ENCODE results near the gene PLB1. TPM values are rescaled to one million over a fixed set of nuclear protein-coding genes. Genes with fewer than 3 reads are reported as not detected.

PLB1 gene
- polyA plus RNA-seq, 1 donor: 2.0 TPM

DNA sequence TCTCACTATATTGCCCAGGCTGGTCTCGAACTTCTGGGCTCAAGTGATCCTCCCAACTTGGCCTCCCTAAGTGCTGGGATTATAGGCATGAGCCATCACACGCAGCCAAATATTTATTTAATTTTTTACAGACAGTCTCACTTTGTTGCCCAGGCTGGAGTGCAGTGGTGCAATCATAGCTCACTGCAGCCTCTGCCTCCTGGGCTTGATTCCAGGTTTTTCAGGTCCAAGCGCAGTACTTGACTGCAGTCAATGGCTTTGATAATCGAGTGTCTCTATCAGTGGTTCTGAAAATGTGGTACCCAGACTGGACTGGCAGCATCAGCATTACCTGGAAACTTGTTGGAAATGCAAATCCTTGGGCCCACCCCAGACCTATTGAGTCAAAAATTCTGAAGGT lies 63.1 kb downstream of the PLB1 start:
- DNase-seq (ENCODE audit: low read depth): no peak

DNA sequence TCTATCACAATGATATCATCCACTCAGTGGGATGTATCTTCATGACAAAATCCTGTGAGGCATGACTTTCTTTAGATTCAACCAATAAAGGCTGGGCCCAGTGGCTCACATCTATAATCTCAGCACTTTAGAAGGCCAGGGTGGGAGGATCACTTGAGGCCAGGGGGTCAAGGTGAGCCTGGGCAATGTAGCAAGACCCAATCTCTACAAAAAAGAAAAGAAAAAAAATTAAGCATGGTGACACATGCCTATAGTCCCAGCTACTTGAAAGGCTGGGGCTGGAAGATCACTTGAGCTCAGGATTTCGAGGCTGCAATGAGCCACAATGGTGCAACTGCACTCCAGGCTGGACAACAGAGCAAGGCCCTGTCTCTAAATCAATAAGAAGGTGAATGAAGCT lies 68.0 kb downstream of the PLB1 start:
- no peak for DNase-seq (ENCODE audit: low read depth)

DNA sequence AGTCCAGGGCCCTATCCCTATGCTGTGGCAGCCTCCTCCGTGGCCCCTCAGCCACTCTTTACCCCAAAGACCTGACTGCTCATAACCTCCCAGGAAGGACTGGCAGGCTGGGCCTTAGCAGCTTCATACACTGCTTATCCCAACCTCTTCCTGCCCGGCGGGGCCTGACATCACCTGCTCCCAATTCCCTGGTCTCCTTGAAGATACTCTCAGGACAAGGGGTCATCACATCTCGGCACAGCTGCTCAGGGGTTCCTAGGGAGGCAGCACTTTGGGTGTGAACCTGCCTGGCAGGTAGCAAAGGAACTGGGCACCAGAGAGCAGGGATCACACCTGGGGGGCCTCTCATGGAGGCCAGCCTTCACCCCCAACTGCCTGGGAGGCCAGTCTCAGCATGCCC lies 68.5 kb downstream of the PLB1 start:
- DNase-seq (ENCODE audit: low read depth): no peak

DNA sequence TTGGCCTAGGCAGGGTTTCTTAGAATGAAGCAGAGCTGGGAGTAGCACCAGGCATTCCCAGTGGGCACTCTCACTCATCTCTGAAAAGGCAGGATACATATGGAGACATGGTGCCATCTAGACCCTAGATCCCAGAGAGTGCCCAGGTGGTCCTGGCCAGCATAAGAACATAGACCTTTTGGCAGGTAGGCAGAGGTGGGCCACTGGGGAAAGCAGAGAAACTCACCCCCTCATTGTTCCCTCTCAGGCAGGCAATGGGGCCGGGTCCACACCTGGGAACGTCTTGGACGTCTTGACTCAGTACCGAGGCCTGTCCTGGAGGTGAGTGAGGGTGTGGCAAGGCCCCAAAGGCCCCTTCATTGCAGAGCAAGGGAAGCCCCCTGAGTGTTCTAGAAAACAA lies 69.2 kb downstream of the PLB1 start:
- no peak for DNase-seq (ENCODE audit: low read depth)

DNA sequence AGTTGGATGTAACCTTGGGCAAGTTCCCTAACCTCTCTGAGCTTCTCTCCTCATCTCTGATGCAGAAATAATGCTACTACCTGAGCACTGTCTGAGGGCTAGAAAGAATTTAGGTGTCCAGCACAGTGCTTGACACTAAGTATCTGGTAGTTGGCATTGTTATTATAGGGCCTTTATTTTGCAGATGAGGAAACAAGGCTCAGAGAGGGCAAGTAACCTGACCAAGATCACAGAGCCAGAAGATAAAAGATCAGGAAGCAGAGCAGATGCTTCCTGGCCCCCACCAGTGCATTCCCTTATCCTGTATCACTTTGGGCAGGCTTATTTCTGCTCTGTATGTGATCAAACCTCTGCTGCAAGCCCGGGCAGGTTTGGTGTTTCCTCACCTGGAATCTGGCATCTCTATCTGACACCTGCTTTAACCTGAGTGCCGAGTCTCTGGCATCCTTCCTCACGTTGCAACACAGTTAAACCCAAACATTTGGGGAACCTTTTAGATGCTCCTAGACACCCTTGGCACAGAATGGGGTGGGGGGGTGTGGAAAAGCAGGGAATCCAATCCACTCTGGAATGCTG lies 69.9 kb downstream of the PLB1 start:
- DNase-seq (ENCODE audit: low read depth): no peak

DNA sequence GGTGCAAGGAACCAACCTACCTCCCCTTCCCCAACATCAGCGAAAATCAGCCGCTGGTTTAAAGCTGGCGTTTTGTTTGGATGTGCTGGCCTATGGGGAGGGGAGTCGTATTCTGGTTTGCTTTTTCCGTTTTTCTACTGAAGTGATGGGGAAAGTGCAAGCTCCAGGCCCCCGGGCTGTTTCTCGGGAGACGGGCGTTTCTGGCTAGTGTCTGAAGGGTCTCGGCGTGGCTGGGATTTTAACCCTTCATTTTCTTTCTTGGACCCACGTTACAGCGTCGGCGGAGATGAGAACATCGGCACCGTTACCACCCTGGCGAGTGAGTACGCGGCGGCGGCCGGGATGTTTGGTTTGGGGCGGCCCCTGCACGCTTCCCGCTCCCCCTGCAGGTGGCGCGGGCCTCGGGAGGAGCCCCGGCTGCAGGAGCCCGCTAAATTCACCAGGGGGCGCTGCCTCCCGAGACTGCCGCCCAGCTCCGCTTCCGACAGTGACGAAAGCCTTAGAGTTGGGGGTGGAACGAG lies 70.7 kb downstream of the PLB1 start:
- DNase-seq (ENCODE audit: low read depth): peak; percentile 47

DNA sequence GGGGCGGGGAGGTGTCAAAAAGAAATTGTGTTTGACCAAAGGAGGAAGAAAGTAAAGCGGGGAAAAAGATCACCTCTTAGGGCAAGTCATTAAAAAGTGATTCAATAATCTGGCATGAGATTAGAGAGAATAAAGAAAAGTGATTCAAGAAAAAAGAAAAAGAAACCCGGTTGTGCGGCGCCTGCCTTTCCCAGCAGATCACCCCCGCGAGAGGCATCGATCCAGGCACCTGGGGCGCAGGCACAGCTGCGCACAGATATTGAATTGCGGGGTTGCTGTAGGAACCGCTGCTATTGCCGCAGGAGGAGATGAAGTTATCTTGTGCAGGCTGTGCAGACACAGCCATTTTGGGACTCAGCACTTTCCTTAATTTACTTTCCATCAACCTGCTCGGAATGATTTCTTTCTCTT lies 71.2 kb downstream of the PLB1 start:
- DNase-seq (ENCODE audit: low read depth): peak; percentile 14

DNA sequence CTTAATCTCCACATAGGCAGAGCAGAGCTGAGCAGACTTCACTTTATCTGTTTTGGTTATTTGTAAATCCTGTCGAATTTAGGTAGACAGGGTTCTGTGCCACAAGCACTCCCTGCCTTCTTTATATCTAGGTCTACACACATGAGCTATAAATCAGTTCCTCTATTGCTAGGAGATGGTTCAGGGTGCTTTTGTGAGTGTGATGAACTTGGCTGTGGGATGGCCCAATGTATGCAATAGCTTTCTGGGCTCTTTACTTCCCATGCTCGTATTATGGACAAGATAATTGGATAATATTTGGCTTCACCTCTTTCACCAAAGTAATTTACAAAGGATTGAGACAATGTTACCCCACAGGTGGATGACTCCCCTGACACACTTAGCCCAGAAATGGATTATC lies 72.2 kb downstream of the PLB1 start:
- DNase-seq (ENCODE audit: low read depth): no peak

DNA sequence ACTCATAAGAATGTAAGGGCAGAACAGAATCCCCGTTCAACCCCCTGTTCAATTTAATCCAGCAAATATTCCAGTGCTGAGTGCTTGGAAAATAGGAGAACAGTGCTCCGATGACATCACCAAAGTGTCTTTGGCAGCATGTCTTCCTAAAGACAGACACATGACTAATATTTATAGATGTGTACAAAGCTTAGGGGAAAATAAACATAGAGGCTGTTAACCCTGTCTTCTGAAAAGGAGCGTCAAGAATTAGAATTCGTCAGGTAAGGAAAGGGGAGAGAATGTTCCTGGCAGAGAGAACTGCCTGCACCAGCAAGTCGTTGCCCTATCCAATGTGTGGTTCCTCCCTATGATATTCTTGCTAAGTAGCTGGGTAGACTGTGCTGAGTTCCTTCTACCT lies 72.7 kb downstream of the PLB1 start:
- DNase-seq (ENCODE audit: low read depth): peak; percentile 24

DNA sequence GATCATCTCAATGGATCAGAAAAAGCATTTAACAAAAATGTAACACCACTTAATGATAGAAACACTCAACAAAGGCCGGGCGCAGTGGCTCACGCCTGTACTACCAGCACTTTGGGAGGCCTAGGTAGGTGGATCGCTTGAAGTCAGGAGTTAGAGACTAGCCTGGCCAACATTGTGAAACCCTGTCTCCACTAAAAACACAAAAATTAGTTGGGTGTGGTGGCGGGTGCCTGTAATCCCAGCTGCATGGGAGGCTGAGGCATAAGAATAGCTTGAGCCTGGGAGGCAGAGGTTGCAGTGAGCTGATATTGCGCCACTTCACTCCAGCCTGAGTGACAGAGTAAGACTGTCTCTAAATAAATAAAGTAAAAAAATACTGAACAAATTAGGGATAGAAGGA lies 74.6 kb downstream of the PLB1 start:
- DNase-seq (ENCODE audit: low read depth): no peak

DNA sequence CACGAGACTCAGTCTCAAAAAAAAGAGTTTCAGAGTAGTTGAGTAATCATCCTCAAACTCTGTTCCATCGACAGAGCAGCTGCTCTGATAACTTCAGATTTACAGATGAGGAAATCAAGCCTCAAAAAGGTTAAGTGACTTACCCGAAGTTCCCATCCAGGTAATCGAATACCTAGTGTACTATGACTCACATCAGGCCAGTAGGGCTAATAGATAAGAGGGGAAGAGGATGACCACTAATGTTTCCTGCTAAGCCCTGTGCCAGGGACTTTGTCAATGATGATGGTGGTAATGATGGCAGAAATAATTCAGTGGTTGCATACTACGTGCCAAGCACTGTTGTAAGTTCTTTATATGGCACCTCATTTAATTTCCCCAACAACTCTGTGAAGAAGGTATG lies 80.9 kb downstream of the PLB1 start:
- no peak for DNase-seq (ENCODE audit: low read depth)

DNA sequence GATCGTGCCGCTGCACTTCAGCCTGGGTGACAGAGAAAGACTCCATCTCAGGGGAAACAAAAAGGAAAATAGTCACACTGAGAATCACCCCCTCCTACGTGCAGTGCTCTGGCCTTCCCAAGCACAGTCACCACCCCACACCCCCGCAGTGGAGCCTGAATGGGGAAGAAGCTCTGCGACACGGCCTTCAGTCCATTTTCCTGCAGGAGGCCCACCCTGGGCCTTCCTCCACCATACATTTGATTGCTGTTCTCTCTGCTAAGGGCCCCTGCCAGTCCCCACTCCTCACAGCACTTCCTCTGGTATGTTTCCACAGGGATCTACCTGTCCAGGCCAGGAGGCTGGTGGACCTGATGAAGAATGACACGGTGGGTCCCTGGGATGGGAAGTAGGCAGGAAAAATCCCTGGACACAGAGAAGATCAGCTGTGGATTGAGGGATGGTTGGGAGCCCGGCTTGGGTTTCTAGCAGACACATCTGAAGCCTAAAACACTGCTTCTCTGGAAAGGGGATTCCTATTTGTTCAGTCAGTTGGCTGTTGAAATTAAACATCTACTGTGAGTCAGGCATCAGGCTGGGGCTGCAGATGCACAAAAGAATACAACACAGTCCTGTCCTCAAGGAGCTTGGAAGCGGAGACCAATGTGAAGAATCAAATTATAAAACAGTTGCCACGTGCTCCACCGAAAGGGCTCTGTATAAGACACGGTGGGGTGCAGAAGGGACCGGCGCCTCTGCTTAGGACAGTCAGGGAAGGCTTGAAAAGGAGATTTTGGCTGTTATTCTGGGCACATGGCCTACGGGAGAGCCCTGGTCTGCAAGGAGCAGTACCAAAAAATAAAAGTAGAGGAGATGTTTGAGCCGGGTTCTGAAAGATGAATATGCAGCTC lies 82.2 kb downstream of the PLB1 start:
- no peak for DNase-seq (ENCODE audit: low read depth)

DNA sequence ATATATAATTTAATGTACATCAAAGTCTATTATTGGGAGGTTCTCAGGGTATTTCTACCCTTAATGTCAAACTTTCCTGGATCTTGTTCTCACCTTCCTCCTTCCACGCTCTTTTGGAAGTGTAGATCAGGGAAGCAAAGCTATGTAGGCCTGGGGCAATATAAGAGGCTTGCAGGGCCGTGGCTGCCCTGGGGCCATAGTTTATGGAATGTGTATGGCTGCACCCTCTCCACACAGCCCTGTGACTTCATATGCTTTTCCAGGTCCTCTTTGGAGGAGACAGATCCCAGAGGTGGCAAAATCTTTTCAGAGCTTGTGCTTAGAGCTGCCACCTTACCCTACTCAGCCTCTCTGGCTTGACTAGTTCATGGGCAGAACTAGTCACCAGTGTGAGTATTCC lies 82.9 kb downstream of the PLB1 start:
- DNase-seq (ENCODE audit: low read depth): no peak

DNA sequence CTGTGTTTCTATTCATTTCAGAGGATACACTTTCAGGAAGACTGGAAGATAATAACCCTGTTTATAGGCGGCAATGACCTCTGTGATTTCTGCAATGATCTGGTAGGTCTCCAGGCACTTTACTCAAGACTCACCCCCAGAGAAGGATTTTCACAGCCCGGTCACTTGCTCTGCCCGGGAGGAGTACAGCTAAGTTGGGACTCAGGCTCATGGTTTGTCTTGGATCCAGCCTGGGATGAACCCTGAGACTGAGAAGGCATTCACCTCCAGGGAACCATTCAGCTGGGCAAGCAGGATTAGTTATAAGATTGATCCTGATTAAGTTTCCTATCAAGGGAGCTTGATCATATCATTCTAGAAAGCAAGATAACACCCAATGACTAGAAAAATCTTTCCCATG lies 83.7 kb downstream of the PLB1 start:
- no peak for DNase-seq (ENCODE audit: low read depth)

DNA sequence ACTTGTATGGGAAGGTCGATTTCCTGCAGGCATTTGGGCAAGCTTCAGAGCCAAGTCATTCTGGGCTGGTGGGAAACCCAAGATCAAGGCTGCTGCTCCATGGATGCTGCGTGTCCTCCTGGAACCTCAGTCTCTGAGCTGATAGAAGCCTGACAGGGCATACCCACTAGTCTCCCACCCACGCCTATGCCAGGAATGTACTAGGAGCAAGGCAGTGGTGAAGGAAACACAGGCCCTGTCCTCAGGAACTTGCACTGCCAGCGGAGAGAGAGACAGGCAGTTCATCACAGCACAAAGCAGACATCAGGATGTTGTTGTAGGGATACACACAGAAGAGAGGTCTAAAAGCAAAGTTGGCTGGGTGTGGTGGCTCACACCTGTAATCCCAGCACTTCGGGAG lies 84.2 kb downstream of the PLB1 start:
- no peak for DNase-seq (ENCODE audit: low read depth)

DNA sequence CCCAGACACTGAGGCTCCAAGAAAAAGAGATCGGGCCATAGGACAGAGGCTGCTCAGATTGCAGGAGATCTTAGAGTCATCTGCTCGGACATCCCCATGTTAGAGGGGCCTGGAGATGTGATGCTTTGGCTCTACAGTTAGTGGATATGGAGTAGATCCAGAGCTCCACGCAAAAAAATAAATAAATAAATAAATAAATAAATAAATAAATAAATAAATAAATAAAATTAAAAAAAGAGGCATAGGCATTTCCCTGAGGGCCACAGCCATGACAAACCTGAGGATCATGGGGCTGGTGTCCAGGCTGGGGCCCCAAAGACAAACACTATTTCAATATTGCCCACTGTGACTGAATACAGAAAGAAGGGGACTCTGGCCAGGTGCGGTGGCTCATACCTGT lies 85.5 kb downstream of the PLB1 start:
- DNase-seq (ENCODE audit: low read depth): no peak

DNA sequence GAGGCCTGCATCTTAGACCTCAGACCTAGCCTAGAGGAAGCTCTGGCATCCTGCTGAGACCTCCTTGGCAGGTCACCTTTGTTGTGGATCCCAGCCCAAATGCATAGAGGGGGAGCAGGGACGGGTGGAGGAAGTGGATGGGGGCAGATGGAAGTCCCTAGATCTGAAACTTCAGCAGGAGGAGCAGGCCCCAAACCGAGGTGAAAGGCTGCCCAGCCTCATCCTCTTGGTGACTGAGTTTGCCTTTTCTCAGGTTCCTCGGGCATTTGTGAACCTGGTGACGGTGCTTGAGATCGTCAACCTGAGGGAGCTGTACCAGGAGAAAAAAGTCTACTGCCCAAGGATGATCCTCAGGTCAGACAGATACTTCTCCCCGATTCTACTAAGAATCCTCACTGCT lies 86.3 kb downstream of the PLB1 start:
- DNase-seq (ENCODE audit: low read depth): no peak

DNA sequence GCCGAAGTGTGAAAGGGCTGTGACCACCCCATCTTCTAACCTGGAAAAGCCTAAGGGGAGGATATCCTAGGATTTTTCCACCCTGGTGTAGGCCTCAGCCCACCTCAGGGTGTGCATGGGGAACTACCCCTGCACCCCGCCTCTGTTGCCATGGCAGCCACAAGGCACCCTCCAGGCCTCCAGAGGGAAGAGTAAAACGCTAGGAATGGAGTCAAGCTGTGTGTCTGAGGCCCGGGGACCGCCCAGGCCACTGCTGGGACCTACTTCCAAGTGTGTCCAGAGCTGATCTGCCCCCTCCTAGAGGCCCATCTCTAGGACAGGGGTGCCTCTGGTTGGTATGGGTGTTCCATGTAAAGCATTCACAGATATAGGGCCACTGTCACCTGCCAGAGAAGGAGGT lies 86.7 kb downstream of the PLB1 start:
- no peak for DNase-seq (ENCODE audit: low read depth)

DNA sequence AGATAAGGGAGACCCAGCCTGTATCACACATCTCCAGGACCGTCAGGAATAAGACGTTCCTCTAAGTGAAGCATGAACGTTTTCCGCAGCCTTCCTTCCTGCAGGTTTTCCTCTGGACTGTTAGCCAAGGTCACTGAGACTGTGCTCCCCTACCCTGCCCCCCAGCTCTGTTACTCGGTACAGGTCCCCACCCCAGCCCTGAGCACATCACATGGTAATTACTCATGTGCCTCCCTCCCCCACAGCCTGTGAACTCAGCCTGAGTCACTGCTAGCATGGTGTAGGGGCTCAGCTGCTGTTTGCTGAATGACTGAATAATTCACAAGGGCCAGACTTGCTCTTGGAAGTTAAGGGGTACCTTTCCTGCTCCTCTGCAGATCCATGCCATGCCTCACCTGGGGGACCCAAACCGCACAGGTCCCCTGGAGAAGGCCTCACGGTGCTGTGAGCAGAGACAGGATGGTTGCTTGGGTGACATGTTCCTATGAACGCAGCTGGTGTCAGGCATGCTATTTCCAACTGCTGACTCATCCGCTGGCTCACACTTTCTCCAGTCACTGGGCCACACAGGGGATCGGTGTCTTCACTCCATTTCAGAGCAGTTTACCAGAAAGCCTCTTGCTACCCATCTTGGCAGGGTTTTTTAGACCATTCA lies 88.2 kb downstream of the PLB1 start:
- peak; percentile 64 for DNase-seq (ENCODE audit: low read depth)

DNA sequence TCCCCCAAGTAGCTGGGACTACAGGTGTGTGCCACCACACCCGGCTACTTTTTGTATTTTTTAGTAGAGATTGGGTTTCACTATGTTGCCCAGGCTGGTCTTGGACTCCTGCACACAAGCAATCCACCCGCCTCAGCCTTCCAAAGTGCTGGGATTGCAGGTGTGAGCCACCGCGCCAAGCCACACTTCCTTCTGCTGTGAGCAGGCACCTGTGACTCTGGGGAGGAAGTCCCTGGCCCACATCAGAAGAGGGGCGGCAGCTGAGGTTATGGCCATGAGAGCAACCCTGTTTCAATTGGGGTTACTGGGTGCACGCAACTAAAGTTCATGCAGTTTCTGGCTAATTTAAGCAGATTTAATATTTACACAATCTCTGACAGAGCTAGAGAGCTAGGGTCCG lies 91.0 kb downstream of the PLB1 start:
- DNase-seq (ENCODE audit: low read depth): no peak

DNA sequence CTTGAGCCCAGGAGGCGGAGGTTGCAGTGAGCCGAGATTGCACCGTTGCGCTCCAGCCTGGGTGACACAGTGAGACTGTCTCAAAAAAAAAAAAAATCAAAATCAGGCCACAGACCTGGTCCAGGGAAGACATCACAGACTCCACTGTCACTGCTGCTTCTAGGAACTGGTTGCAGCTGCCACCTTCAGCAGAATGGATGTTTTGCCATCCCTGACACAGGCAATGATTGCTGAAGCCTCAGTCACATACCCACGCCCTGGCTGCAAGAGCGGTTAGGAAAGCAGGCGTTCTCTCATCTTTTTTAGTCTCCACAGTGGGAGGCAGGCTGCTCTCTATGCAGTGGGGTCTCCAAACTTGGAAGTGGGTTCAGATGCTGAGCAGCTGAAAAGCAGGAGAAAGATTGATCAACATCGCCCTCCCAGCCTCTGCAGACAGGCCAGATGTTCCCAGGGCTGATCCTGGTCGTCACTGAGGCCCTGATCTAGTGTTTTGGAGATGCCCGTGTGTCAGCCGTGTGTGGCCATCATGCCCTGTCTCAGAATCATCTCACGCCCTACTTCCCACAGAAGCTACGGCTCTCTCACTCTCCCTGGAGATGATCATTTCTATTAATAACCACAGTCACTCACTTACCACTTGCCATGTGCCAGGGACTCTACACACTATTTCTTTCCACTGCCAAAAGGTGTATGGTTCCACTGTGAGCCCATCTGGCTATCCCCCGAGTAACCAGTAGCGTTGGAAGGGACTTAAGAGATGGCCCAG lies 91.8 kb downstream of the PLB1 start:
- DNase-seq (ENCODE audit: low read depth): no peak

DNA sequence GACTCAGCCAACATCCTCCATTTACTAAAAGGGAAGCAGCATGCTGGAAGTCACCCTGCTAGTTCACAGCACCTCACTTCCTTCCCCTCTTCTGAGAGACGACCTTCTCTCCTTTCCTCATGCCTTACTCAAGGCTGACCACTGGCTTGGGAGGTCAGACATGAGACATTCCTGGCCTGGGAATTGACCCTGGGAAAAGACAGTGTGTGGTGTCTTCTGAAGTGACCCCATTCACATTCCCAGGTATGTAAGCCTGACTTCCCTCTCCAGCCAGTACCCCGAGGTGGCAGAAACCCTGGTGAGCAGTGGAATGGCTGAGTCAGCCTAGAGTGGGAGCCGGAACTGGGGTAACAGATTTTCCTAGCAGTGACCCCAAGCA lies 92.4 kb downstream of the PLB1 start:
- DNase-seq (ENCODE audit: low read depth): no peak

Measured in forelimb muscle (tissue), 1 donor.